Chondrocyte (in vitro differentiated cells): ENCODE results near the gene MARCHF9. TPM values are rescaled to one million over a fixed set of nuclear protein-coding genes. Genes with fewer than 3 reads are reported as not detected.

Source experiments
- DNase-seq: peaks from one replicate; pipeline ENCODE4 v3.0.0; 2021; ENCODE audit warnings: mixed read lengths, low spot score
- H3K27ac Mint-ChIP-seq: one replicate; pipeline ENCODE4 v1.8.0; 2021; ENCODE audit warnings: mild to moderate bottlenecking, moderate library complexity, mixed read lengths; ENCODE audit not compliant: unreplicated experiment
- H3K27me3 Mint-ChIP-seq: 2 replicates; pipeline ENCODE4 v1.8.0; 2021; ENCODE audit warnings: low read depth, mixed read lengths
- H3K36me3 Mint-ChIP-seq: 2 replicates; pipeline ENCODE4 v1.8.0; 2021; ENCODE audit warnings: low read depth, mixed read lengths
- H3K4me1 Mint-ChIP-seq: 2 replicates; pipeline ENCODE4 v1.8.0; 2021; ENCODE audit warnings: low read depth, mild to moderate bottlenecking, mixed read lengths
- H3K4me3 Mint-ChIP-seq: one replicate; pipeline ENCODE4 v1.8.0; 2021; ENCODE audit warnings: mild to moderate bottlenecking, moderate library complexity, mixed read lengths; ENCODE audit not compliant: unreplicated experiment
- H3K9me3 Mint-ChIP-seq: 2 replicates; pipeline ENCODE4 v1.8.0; 2021; ENCODE audit warnings: low read depth, mixed read lengths
- CTCF ChIP-seq: fragments of 200-600 bp; sonication (generic); IDR thresholded peaks from 2 replicates; pipeline ENCODE4 v1.5.0; 2021; ENCODE audit warnings: antibody characterized with exemption, mild to moderate bottlenecking, moderate library complexity
- total RNA-seq: library from RNA; stranded (reverse); gene quantifications from 3 replicates; pipeline ENCODE4 v1.2.1, GENCODE V29; 2021

The MARCHF9 gene
- total RNA-seq, 1 donor from 2014 or later: 21.8 TPM

- Mint-ChIP-seq H3K9me3 (no peaks in the 10 kb centered on the region), H3K4me3 (peak overlapping the region; percentile 92), H3K4me1 (peaks cover 44% of the 10 kb centered on the region), H3K27ac (peak overlapping the region; percentile 98), H3K27me3 (no peaks in the 10 kb centered on the region), H3K36me3 (peaks cover 18% of the 10 kb centered on the region)
- TF ChIP-seq CTCF: no peak
- no peak for DNase-seq
Observed at GRCh38 chr12:57752668-57753000, 2.3 kb upstream of the MARCHF9 start.

GRCh38 chr12:57753756-57754337, 1.1 kb upstream of the MARCHF9 start:
- peak overlapping the region; percentile 72 for H3K27ac Mint-ChIP-seq
- no peak for DNase-seq

GRCh38 chr12:57755194-57755453, 221 bp downstream of the MARCHF9 start:
- Mint-ChIP-seq H3K27me3 (no peaks in the 10 kb centered on the region), H3K36me3 (peaks cover 15% of the 10 kb centered on the region), H3K9me3 (no peaks in the 10 kb centered on the region), H3K27ac (no peak overlapping the region), H3K4me3 (peak overlapping the region; percentile 38), H3K4me1 (peaks cover 43% of the 10 kb centered on the region)
- TF ChIP-seq CTCF: no peak
- no peak for DNase-seq

More at GRCh38 chr12:57753756-57754337, 1.1 kb upstream of the MARCHF9 start:
- TF ChIP-seq CTCF: no peak
- no peaks in the 10 kb centered on the region for H3K9me3 Mint-ChIP-seq
- peak overlapping the region; percentile 88 for H3K4me3 Mint-ChIP-seq
- H3K36me3 Mint-ChIP-seq: peaks cover 18% of the 10 kb centered on the region
- no peaks in the 10 kb centered on the region for H3K27me3 Mint-ChIP-seq
- H3K4me1 Mint-ChIP-seq: peaks cover 44% of the 10 kb centered on the region

- DNase-seq: no peak
- Mint-ChIP-seq H3K4me1 (peaks cover 37% of the 10 kb centered on the region), H3K9me3 (no peaks in the 10 kb centered on the region), H3K4me3 (peak overlapping the region; percentile 70), H3K27me3 (no peaks in the 10 kb centered on the region), H3K36me3 (peaks cover 14% of the 10 kb centered on the region), H3K27ac (no peak overlapping the region)
- no peak for TF ChIP-seq CTCF
Observed at GRCh38 chr12:57755454-57756372, 810 bp downstream of the MARCHF9 start.

GRCh38 chr12:57756406-57757341, 1.8 kb downstream of the MARCHF9 start:
- no peaks in the 10 kb centered on the region for H3K27me3 Mint-ChIP-seq
- H3K36me3 Mint-ChIP-seq: peaks cover 12% of the 10 kb centered on the region
- H3K9me3 Mint-ChIP-seq: no peaks in the 10 kb centered on the region
- H3K4me1 Mint-ChIP-seq: peaks cover 27% of the 10 kb centered on the region
- H3K27ac Mint-ChIP-seq: no peak overlapping the region
- H3K4me3 Mint-ChIP-seq: peak overlapping the region; percentile 70
- DNase-seq: no peak
- TF ChIP-seq CTCF: peak; percentile 80
